ENCODE results near the gene DHX36. TPM values are rescaled to one million over a fixed set of nuclear protein-coding genes. Genes with fewer than 3 reads are reported as not detected.

Gene DHX36, protein sequence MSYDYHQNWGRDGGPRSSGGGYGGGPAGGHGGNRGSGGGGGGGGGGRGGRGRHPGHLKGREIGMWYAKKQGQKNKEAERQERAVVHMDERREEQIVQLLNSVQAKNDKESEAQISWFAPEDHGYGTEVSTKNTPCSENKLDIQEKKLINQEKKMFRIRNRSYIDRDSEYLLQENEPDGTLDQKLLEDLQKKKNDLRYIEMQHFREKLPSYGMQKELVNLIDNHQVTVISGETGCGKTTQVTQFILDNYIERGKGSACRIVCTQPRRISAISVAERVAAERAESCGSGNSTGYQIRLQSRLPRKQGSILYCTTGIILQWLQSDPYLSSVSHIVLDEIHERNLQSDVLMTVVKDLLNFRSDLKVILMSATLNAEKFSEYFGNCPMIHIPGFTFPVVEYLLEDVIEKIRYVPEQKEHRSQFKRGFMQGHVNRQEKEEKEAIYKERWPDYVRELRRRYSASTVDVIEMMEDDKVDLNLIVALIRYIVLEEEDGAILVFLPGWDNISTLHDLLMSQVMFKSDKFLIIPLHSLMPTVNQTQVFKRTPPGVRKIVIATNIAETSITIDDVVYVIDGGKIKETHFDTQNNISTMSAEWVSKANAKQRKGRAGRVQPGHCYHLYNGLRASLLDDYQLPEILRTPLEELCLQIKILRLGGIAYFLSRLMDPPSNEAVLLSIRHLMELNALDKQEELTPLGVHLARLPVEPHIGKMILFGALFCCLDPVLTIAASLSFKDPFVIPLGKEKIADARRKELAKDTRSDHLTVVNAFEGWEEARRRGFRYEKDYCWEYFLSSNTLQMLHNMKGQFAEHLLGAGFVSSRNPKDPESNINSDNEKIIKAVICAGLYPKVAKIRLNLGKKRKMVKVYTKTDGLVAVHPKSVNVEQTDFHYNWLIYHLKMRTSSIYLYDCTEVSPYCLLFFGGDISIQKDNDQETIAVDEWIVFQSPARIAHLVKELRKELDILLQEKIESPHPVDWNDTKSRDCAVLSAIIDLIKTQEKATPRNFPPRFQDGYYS
- total RNA-seq: 29.3 and 75.2 TPM in 2 replicates

DNA sequence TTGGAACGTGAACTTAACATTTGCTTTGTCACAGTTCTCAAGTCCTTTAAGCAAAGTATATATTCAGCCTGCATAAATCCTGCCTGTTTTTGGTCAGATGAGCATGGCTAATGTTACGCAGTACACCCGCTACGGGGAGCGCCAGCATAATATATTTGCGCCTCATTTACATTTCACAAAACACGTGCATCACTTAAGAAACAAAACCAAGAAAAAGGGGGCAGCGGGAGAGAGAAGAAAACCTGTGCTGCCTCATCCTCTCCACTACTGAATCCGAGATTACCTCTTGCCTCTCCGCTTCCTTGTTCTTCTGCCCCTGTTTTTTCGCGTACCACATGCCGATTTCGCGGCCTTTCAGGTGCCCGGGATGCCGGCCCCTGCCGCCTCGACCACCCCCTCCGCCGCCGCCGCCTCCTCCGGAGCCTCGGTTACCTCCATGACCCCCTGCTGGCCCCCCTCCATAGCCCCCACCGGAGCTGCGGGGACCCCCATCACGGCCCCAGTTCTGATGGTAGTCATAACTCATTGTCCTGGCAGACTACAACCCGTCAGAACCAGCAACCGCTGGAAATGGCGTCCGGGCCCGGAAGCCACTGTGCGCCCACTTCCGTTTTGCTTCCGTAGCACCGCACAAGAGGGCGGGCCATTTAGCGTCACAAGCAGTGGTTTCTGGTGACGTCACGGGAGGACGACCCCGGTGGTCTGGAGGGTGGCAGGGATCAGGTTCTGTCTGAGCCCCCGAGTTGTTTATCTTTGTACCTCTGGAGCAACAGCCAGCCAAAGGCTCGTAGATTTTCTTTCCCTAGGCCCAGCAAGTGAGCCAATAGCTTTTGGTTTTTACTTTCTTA is at the start of gene DHX36:
Gene DHX36, minus strand, starts transcription at position 597 of the 848 bp plus-strand sequence. Its CDS starts 71 bp downstream, at position 526.
- peak; percentile 94 for DNase-seq

DNA sequence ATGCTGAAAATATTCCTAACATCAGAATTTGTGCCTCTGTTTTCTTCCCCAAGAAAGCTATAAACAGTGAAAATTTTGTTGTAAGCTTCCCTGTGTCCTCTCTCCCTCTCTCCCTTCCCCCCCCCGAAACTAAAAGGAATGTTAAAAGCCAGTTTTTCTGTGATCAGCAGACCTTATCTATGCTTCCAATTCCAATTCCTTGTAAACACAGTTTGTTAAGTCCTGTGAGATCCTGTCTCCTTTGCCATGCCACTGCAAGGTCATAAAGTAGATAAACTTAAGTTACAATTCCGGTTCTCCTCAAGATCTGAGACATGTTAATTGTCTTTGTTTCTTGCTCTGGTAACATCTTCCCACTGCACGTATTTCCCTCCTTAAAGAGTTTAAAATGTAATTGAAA is 42.9 kb upstream of the DHX36 start:
- DNase-seq: no peak

DNA sequence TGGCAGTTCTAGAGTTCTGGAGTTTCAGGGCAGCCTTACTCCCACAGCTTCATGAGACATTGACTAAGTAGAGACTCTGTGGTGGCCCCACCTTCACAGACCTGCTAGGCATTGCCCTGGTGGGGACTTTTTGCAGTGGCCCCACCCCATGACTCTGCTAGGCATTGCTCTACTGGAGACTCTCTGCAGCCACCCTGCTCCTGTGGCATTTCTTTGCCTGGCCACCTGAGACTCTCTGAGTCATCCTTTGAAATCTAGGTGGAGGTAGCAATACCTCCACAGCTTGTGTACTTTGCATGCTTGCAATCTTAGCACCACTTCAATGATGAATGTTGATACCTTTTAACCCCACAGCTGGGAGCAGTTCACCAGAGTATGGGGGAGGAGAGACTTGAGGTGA is 40.6 kb upstream of the DHX36 start:
- no peak for DNase-seq

DNA sequence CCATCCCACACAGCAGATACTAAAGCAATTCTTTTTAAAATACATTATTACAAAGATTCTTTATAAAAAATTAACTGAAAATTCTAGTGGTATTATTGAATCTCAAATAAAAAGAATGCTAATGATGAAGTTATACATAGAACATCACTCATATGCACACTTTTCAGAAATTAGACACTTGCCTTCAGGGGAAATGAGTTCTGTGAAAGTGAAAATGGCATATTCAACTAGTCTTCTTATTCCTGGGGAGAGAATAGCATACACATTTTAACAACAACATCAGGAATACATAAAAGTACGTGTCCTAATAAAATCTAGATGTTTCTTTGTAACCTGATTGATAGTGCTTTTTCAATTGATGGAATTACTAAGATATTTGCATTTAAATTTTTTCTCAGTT is 36.8 kb upstream of the DHX36 start:
- DNase-seq: no peak

DNA sequence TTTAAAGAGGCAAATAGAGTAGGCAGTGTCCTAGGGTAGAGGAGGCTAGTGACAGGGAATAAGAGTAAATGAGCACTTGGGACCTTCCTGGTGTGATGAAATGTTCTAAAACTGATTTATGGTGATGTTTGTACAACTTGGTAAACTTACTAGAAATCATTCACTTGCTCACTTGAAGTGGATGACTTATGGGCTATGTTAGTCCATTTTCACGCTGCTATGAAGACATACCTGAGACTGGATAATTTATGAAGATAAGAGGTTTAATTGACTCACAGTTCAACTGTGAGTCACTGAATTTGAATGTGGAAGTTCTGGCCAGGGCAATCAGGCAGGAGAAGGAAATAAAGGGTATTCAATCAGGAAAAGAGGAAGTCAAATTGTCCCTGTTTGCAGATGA is 31.7 kb upstream of the DHX36 start:
- DNase-seq: no peak

DNA sequence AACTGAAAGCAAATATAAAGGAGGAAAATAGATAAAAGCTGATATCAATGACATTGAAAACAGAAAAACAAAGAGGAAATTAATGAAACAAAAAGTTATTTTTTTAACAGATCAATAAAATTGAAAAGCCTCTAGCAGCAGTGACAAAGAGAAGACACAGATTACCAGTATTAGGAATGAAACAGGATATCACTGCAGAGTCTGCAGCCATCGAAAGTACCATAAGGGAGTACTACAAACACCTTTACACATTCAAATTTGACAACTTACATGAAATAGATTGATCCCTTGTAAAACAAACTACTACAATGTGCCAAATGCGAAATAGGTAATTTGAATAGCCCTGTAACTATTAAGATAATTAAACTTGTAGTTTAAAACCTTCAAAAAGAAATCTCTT is 24.9 kb upstream of the DHX36 start:
- DNase-seq: no peak

DNA sequence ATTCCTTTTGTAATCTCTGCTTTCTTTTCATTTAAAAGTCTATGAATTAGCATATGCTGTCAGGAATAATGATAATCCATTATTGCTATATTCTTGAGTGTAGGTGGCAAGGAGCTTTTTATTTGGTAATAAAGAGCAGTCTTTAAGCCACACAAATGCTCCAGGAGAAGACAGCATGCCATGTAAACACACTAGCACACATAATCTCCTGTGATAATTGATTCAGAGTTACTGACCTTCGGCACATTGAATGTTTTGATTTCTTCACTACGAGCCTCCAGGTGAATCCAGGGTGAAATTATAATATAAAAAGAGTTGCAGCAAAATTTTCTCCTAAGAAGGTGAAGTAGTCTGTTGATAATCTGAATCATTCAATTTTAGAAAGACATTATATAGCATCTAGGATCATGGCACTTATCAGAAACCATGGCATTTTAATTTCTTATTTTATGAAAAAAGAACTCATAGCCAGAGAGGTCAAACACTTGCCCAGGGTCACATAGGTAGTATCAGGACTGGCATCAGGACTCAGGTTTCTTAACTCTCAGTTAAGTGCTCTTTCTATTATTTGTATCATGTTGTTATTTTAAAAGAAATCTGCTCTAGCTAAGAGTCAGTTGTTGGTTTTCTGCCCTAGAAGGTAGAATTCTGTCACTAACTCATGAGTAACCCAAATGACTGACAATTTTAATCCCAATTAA is 21.3 kb upstream of the DHX36 start:
- no peak for DNase-seq

DNA sequence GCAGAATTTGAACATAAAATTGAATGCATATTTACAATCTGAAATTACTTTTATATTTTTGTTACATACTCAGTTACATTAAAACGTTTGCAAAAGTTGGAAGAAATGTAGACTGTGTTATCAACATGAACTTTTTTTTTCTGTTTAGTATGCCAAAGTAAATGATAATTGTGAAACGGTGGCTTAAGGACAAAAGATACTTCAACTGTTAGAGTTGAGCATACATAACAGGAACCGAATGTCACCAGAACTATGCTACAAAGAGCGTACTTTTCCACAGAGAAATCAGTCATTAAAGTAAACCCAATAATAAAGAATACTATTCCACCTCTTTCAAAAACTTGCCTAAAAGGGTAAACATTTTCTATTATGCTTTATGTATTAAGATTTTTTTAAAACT is 14.3 kb upstream of the DHX36 start:
- no peak for DNase-seq

DNA sequence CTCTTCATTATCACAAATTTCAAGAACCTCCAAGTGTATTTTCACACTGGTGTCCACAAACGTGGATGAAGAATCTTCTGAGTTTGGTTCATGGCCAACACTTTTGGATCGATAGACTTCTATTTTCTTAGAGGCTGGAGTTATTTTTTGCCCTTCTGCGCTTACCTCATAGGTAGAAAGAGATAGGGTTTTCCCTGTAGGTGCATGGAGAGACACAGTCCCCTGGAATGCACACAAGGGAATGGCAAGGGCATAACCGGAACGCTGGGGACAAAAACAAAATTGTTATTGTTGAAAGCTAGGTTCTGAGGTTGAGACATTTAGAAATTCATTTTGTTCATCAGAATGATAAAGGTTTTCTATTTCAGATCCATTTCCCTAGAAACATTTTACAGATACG is 13.7 kb upstream of the DHX36 start:
- DNase-seq: no peak

DNA sequence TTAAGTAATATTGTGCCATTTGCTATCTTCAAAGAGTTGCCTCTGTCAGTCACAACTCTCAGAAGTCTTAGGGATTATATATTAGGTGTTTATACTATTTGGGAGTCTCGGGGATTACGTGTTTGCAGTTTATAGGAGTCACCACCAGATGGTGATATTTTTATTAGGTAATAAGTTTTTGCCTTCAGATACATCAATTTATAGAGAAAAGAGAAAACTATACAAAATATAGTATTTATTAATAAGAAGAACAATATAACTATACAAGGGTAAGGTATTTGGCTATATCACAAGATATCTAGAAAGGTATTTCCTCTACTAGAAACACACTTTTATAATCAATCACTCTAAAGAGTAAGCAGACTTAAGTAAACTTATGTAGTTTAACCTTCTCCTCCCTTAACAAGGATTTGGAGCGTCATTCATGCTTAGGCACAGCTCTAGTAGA is 10.7 kb upstream of the DHX36 start:
- DNase-seq: peak; percentile 67

DNA sequence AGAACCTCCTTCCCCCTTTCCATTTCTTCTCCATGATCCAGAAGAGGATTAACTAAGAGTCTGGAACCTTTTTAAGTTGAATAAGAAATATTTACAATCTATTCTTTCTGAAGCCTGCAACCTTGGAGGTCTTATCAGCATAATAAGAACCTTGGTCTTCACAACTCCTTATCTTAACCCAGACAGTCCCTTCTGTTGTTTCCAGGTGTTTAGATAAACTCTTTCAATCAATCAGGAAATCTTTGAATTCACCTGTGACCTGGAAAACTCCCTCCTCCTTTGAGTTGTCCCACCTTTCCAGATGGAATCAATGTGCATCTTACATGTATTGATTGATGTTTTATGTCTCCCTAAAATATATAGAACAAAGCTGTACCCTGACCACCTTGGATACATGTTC is 3.6 kb upstream of the DHX36 start:
- no peak for DNase-seq

DNA sequence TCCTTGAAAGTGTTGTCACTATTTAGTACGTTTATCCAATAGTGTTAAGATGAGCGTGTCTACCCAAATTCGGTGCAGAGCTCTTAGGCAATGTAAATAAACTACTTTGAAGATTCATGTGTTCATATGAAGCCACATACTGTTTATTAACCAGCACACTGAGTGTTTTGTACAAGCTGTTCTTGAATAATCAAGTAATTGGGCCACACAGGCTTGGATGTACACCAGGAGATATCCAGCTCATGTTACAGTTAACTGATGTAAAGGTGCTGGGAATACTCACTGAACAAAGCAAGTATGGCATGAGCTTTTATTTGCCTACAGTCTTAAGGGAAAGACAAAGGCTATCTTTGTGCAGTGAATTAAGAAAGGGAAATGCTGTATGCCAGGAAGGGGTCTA is 632 bp upstream of the DHX36 start:
- no peak for DNase-seq

DNA sequence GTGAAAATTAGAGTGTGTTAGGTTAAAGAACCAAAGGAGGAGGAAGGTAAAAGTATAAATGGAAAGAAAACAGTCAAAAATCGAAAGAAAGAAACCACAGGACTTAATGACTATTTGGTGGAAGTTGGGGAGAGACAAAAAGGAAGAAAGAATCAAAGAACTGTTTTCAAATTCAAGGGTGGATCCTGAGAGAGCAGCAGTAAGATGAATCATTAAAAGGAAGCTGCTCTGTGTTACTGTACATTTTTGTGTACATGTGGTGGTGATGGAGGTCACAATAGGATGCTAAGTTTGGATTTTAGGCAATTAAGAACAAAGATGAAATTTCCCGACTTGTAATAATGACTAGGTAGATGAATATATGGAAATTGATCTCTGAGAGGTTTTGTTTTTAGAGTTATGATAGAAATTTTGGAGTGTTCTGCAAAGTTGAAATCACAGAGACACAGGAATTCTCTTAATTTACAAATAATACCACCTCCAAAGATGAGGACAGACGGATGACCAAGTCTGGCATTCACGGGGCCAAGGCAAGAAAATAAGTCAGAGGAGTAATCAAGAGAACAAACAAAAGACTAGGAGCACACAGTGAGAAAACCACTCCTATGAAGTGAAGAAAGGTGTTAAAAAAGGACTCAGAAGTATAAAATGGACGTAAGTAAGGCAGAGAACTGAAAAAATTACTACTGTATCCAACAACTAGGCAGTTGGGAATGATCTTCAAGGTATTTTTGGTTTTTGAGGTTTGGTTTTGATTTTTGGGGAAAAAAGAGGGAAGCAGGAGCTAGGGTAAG is 7.1 kb downstream of the DHX36 start:
- DNase-seq: peak; percentile 16

DNA sequence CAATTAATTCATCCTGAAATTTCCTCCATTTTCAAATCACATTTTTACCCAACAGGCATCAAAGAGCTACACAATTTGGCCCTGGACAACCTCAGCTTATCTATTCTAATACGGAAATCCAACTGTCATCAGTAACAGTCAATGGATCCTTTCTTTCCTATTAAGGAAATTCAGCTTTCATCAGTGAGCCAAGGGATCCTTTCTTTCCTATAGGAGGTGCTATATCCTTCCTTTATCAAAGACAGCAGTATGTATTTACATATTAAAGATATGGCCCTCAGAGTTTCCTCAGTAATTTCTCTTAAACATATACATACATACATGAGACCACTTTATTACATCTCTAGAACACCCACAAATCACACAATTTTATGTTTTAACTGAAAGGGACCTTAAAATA is 10.1 kb downstream of the DHX36 start:
- DNase-seq: no peak

DNA sequence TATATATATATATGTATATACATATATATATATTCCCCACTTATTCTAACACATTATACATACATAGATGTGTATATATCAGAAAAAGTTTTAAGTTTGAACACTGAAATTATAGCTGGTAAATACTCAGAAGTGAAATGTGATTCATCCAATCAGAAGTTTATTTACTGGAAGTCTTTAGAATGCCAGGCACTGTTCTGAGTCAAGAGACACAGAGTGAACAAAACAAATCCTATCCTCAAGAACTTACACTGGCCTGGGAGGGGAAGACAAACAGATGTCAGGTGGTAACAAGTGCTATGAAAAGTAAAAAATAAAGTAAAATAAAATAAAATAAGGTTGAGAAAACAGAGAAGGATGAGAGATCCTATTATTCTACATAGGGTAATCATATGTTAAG is 13.4 kb downstream of the DHX36 start:
- DNase-seq: peak; percentile 11

DNA sequence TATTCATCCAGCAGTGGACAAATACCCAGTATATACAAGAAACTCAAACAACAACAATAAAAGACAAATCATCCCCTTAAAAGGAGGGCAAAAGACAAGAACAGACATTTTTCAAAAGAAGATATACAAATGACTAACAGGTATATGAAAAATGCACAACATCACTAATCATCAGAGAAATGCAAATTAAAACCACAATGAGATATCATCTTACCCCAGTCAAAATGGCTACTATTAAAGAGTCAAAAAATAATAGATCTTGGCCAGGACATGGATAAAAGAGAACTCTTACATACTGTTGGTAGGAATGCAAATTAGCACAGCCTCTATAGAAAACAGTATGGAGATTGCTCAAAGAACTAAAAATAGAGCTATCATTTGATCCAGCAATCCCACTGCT is 16.9 kb downstream of the DHX36 start:
- no peak for DNase-seq

DNA sequence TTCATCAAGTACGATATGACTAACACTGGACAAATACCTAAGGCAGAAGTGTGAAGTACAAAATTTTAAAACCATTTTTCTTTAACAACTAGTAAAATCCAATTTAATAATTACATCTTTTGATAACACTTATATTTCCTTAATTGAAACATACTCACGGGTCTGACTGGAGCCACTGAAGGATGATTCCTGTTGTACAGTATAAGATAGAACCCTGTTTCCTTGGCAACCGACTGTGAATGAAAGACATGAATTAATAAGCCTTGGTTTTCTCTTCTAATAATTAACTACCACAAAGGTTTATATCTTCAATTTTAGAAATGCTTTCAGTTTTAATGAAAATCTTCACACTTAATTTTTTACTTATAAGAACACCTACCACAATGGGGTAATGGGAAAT is 19.4 kb downstream of the DHX36 start:
- no peak for DNase-seq

DNA sequence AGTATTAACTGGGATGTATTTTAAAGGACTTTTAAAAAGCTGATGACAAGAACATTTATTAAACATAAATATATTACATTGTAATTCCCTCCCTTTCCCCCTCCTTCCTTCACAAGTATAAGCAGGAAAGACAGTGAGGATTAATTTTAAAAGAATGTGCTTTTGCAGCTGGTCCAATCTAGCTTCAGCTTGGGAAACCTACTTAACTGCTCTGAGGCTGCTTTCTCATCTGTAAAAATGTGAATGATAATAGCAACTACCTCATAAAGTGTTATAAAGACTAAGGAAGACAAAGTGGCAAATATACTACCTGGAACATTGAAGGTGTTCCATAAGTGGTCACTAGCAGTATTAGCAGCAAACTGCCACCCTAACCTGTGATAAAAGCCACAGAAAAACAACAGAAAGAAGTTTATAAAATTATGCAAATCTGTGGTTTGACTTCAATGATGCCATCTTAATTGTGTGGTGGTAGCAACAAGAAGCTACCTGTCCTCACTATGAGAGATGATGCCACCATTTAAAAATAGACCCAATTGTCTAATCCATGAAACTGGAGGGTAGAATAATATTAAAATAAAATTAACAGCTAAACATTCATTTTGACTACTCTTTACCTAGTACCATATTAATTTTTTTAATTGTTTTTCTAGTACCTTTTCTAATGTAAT is 20.0 kb downstream of the DHX36 start:
- no peak for DNase-seq

DNA sequence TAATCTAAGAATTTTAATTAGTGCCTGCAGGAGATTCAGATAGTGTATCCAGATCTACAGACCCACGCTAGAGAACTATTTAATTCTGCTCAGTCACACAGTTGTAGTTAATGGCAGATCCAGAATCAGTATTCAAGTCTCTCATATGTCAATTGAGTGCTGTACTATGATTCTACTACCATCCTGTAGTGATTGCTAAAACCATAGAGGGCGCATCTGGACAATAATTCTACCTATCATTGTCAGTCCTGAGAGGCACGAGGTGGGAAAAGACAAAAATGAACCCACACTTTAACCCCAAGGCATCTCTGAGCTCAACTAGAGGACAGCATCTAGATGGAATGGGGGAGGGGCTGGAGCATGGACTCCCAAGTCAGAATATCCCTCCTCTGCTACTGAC is 22.7 kb downstream of the DHX36 start:
- no peak for DNase-seq

DNA sequence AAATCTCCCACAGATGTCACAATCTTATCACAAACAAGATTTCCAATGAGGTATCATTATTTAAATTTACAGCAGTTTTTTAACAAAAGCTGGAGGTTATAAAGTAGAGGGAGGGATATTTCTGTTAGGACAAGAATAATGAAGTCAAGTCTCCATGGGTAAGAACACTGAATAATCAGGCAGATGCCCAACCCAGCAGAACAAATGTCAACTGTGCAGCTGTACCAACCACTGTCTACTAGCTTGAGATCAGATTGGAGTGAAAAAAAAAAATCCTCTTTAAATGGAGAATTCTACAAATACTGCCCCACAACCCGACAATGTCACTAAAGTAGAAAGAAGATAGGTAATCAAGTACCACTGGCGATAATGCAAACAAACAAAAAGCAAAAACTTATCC is 30.3 kb downstream of the DHX36 start:
- DNase-seq: no peak

DNA sequence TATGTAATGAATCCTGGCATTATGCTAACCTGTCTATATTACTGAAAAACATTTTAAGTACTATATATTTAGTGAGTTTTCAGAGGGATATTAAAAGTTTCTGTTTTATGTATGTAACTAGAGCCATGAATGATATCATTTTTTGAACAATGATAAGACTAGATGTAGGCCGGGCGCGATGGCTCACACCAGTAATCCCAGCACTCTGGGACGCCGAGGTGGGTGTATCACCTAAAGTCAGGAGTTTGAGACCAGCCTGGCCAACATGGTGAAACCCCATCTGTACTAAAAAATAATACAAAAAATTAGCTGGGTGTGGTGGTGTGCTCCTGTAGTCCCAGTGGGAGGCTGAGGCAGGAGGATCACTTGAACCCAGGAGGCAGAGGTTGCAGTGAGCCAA is 34.1 kb downstream of the DHX36 start:
- no peak for DNase-seq
